NT2/D1 (cell line): Measurements from ENCODE around the gene SLC24A3.

Source experiments
- SUZ12 ChIP-seq: IDR thresholded peaks from 2 replicates; pipeline ENCODE4 v1.6.1; 2011; ENCODE audit not compliant: insufficient read length, insufficient read depth; ENCODE audit errors: extremely low read depth
- YY1 ChIP-seq: IDR thresholded peaks from 2 replicates; pipeline ENCODE4 v1.6.1; 2011; ENCODE audit not compliant: insufficient read length, insufficient read depth
- ZNF274 ChIP-seq: IDR thresholded peaks from 2 replicates; pipeline ENCODE4 v1.6.1; 2011; ENCODE audit warnings: mild to moderate bottlenecking, low read depth, low read length

DNA sequence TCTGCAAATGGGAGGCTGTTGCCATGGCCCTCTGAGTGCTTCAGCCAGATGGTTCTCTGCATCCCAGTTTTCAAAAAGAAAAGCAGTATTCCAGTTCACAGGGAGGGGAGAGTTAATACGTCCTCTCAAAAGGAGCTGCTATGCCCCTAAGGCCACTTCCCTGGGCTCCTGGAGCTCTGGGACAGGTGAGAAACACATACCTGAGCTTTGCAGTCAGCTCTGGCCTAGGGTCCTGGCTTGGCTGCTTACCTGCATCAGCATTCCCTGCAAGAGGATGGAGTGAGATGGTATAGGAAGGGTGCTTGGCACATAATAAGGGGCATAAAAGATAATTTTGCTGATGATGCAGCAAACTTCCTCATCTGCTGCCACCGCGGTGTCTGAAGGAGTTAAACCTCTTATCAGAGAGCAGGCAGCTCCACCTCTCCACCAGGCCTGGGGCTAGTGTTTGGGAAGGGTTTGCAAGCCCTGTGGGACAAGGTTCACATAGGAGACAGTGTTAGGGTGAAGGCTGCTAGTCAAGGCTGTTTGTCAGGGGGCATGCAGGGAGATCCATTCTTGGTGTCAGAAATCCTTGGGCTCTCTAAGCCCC, 62.7 kb downstream of the SLC24A3 start:
- no peak for TF ChIP-seq YY1
- no peak for TF ChIP-seq ZNF274
- TF ChIP-seq SUZ12: no peak
